Measurements from ENCODE around the gene MYD88.

DNA sequence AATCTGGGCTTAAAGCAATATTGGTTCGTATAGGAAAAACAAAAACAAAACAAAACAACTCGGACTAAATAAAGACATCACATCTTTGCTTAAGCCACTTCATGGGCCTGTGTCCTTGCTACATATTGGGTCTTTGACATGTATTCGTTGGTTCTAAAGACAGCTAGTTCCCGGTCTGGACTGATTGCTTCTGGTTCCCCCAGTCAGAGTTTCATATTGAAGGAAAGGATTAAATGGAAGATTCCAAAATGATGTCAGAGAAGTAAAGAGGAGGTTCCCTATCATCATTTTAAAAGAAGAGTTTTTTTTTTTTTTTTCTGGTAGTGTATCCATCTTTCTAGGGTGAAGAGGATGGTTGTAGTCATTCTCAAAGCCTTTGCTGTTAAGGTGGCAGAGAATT is 29.1 kb downstream of the MYD88 start:
- TF ChIP-seq CTCF (conservative IDR thresholded peaks at IDR 0.05; ENCODE audit: low read length) (no peak), EZH2phosphoT487 (IDR thresholded peaks at IDR 0.05; ENCODE audit: borderline replicate concordance, low read depth, low read length) (no peak)
